Fibroblast of the aortic adventitia (primary cell): ENCODE data around the gene SEMA4A. TPM values are rescaled to one million over a fixed set of nuclear protein-coding genes. Genes with fewer than 3 reads are reported as not detected.

Experiments
- DNase-seq: peaks from one replicate; pipeline ENCODE4 v3.0.0-alpha.2; 2010; ENCODE audit warnings: low read depth
- H3K4me3 ChIP-seq: 2 replicates; pipeline ENCODE4 v1.5.1; 2011; ENCODE audit warnings: low read depth, mild to moderate bottlenecking, control low read depth, low read length, moderate library complexity
- CTCF ChIP-seq: IDR thresholded peaks from 2 replicates; pipeline ENCODE4 v1.5.1; 2011; ENCODE audit warnings: mild to moderate bottlenecking, low read length, control low read depth, inconsistent platforms; ENCODE audit not compliant: insufficient read depth
- total RNA-seq: library from RNA; depleted of rRNA; stranded (reverse); fragments of >200 nt; gene quantifications from 2 replicates; pipeline ENCODE4 v1.2.3, GENCODE V29; 2012; ENCODE audit warnings: low replicate concordance

SEMA4A gene
- 1.4 and 3.2 TPM in 2 replicates for total RNA-seq

- DNase-seq = no peak
- H3K4me3 ChIP-seq = no peak within 1 kb of the TSS
- TF ChIP-seq CTCF = no peak
Observed at GRCh38 chr1:156153362-156153761, at the start of gene SEMA4A. TSS of gene SEMA4A (plus strand) at chr1:156153585. CDS start at chr1:156154579, 994 bp downstream.

GRCh38 chr1:156104065-156104810 is 49.1 kb upstream of the SEMA4A start:
- H3K4me3 ChIP-seq = peak overlapping the region; percentile 52
- peak; percentile 90 for DNase-seq

GRCh38 chr1:156104861-156105832 is 48.2 kb upstream of the SEMA4A start:
- DNase-seq = peak; percentile 86
- H3K4me3 ChIP-seq = peak overlapping the region; percentile 52
- TF ChIP-seq CTCF = peak; percentile 5

More at GRCh38 chr1:156104065-156104810, 49.1 kb upstream of the SEMA4A start:
- TF ChIP-seq CTCF = no peak

- no peak overlapping the region for H3K4me3 ChIP-seq
- DNase-seq = peak; percentile 58
- no peak for TF ChIP-seq CTCF
Observed at GRCh38 chr1:156106624-156107488, 46.5 kb upstream of the SEMA4A start.

- TF ChIP-seq CTCF = no peak
- no peak for DNase-seq
- no peak overlapping the region for H3K4me3 ChIP-seq
Observed at GRCh38 chr1:156108057-156108456, 45.3 kb upstream of the SEMA4A start.

GRCh38 chr1:156108664-156109241 is 44.6 kb upstream of the SEMA4A start:
- TF ChIP-seq CTCF = no peak
- DNase-seq = peak; percentile 43

More at GRCh38 chr1:156108664-156109241, 44.6 kb upstream of the SEMA4A start:
- no peak overlapping the region for H3K4me3 ChIP-seq
